Measurements from ENCODE around the gene FSTL1.

DNA sequence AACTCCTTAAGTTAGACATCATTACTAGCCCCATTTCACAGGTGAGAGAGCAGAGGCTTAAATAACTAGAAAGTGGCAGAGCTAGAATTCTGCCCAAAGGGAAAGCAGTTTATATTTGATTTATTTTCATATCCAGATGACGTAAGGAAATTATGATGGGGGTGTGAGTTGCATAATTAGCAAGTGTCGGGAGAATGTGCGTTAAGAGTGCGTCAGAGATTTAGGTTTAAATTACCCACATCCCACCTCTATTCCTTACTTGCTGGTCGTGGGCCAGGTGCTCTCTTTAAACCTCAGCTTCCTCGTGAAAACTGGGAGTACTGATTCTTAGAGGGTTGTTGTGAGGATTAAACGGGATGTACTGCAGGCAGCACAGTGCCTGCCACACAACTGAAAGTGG, 32.3 kb downstream of the FSTL1 start:
- TF ChIP-seq POLR2A (IDR thresholded peaks at IDR 0.05; ENCODE audit: low read length): no peak
- no peak for TF ChIP-seq GATA1 (IDR thresholded peaks at IDR 0.05; ENCODE audit: low read depth, low read length)
